GM20431 (cell line): ENCODE data around the gene MIA2.

ENCODE experiments used
- in situ Hi-C: fragments of 300-500 bp; cut with MseI, MboI; formaldehyde crosslinking; loops from one replicate; pipeline ENCODE4 v1.15.0; 2020; ENCODE audit warnings: low sequenced_read_pairs; ENCODE audit not compliant: unreplicated experiment

Gene MIA2

GRCh38 chr14:39376667-39377403 is 143.1 kb downstream of the MIA2 start:
- in situ Hi-C loops, result no loop called here

DNA sequence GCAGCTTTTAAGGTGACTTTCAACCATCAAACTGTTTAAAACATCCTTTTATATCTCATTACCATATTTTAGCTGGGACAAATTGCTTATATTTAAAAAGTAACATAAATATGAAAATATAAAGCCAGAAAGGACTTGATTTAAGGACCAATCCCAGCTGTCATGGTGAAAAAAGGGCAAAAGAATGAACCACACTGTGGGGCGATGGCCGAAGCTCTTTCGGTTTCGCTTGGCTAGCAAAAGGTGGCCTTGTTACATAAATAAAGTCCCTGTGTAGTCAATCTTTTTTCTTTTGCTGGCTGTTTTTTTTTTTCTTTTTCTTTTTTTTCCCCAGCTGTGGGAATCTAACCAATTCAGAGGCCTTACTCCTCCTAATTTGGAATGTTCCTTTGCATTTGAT is 147.7 kb downstream of the MIA2 start:
- in situ Hi-C loops, result no loop called here

- in situ Hi-C loops, result no loop called here
Observed at GRCh38 chr14:39382463-39382862, 148.7 kb downstream of the MIA2 start.

- in situ Hi-C loops, result no loop called here
Observed at GRCh38 chr14:39383026-39383660, 149.4 kb downstream of the MIA2 start.

DNA sequence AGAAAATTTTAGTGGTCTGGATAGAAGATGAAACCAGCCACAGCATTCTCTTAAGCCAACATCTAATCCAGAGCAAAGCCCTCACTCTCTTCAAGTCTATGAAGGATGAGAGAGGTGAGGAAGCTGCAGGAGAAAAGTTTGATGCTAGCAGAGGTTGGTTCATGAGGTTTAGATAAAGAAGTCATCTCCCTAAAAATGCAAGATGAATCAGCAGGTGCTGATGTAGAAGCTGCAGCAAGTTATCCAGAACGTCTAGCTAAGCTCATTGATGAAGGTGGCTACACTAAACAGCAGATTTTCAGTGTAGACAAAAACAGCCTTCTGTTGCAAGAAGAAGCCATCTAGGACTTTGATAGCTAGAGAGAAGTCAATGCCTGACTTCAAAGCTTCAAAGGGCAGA is 150.0 kb downstream of the MIA2 start:
- in situ Hi-C loops, result no loop called here

DNA sequence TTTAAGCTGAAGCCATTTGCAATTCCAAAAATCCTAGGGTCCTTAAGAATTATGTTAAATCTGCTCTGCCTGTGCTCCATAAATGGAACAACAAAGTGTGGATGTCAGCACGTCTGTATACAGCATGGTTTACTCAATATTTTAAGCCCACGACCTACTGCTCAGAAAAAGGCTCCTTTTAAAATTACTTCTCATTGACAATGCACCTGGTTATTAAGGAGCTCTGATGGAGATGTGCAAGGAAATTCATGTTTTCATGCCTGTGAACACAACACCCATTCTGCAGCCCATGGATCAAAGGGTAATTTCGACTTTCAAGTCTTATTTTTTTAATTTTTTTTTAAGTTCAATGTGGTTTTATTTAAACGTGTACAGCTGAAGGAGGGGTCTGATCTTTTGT is 150.5 kb downstream of the MIA2 start:
- in situ Hi-C loops, result no loop called here

GRCh38 chr14:39393289-39393688 is 159.6 kb downstream of the MIA2 start:
- in situ Hi-C loops, result no loop called here

- in situ Hi-C loops, result no loop called here
Observed at GRCh38 chr14:39395555-39396254, 162.0 kb downstream of the MIA2 start.

- in situ Hi-C loops, result no loop called here
Observed at GRCh38 chr14:39396448-39396847, 162.7 kb downstream of the MIA2 start.

- in situ Hi-C loops, result no loop called here
Observed at GRCh38 chr14:39398382-39398781, 164.7 kb downstream of the MIA2 start.

DNA sequence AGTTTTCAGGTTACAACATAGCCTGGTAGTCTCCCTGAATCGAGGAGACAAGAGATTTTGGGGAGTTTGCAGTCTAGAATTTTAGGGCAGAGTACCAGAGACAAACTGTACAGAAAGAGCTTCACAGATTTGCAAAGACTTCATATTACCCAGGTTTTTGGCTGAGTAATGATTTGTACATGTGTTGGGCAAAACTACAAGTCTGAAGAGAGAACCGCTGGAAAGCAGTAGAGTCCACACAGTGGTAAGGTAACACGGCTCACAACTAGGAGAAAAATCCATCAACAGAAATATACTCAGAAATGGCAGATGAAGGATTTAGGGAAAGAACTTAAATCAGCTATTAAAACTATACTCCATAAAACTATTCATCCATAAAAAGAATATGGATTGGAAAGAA is 172.8 kb downstream of the MIA2 start:
- in situ Hi-C loops, result no loop called here

DNA sequence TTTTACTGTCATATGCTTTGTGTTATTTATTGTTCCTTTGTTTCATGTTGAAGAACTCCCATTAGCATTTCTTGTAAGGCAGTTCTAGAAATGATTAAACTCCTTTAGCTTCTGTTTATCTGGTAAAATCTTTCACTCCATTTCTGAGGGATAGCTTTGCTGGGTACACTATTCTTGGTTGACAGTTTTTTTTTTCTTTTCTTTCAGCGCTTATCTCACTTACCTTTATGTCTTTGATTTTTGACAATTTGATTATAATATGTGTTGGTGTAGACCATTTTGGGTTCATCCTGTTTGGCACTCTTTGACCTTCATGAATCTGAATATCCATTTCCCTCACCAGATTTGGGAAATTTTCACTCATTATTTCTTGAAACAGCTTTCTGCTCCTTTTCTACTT is 182.4 kb downstream of the MIA2 start:
- in situ Hi-C loops, result no loop called here

GRCh38 chr14:39417014-39417413 is 183.3 kb downstream of the MIA2 start:
- in situ Hi-C loops, result no loop called here

- in situ Hi-C loops, result no loop called here
Observed at GRCh38 chr14:39419272-39419671, 185.6 kb downstream of the MIA2 start.

DNA sequence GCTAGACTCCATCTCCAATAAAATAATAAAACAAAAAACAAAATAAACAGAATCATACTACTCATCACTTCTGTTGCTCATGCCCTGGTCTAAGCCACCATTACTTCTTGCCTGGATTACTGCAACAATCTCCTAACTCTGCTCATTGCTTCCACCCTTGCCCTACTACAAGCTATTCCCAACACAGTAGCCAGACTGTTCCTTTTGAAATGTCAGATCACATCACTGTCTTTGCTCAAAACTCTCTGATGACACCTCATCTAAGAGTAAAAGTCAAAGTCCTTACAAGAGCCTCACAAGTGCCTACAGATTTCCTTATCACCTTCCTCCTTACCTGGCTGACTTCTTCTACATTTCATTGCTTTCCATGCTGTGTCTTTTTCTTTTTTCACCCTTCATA is 188.5 kb downstream of the MIA2 start:
- in situ Hi-C loops, result no loop called here

DNA sequence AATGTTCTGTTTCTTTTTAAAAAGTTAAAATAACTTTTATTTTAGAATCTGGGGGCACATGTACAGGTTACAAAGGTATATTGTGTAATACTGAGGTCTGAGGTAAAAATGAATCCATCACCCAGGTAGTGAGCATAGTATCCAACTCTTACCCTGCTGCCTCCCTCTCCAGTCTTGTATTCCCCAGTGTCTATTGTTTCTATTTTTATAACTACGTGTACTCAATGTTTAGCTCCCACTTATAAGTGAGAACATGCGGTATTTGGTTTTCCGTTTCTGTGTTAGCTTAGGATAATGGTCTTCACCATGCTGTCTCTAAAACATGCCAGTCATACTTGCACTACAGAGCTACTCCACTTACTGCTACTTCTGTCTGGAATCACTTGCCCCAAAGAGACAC is 190.1 kb downstream of the MIA2 start:
- in situ Hi-C loops, result no loop called here

- in situ Hi-C loops, result no loop called here
Observed at GRCh38 chr14:39425947-39426346, 192.2 kb downstream of the MIA2 start.

GRCh38 chr14:39426605-39427004 is 192.9 kb downstream of the MIA2 start:
- in situ Hi-C loops, result no loop called here

- in situ Hi-C loops, result no loop called here
Observed at GRCh38 chr14:39428118-39428517, 194.4 kb downstream of the MIA2 start.

- in situ Hi-C loops, result no loop called here
Observed at GRCh38 chr14:39430762-39431415, 197.2 kb downstream of the MIA2 start.
